ENCODE results near the gene VPS51. TPM values are rescaled to one million over a fixed set of nuclear protein-coding genes. Genes with fewer than 3 reads are reported as not detected.
A peak's percentile ranks its signal among the peaks of the same experiment; 100 is the strongest.

The VPS51 gene
- total and polyA plus RNA-seq, 2 of the 13 experiments (the other 11 are each of a cell fraction or from before 2014, with no cell fraction given): 76.3 to 90.6 TPM

DNA sequence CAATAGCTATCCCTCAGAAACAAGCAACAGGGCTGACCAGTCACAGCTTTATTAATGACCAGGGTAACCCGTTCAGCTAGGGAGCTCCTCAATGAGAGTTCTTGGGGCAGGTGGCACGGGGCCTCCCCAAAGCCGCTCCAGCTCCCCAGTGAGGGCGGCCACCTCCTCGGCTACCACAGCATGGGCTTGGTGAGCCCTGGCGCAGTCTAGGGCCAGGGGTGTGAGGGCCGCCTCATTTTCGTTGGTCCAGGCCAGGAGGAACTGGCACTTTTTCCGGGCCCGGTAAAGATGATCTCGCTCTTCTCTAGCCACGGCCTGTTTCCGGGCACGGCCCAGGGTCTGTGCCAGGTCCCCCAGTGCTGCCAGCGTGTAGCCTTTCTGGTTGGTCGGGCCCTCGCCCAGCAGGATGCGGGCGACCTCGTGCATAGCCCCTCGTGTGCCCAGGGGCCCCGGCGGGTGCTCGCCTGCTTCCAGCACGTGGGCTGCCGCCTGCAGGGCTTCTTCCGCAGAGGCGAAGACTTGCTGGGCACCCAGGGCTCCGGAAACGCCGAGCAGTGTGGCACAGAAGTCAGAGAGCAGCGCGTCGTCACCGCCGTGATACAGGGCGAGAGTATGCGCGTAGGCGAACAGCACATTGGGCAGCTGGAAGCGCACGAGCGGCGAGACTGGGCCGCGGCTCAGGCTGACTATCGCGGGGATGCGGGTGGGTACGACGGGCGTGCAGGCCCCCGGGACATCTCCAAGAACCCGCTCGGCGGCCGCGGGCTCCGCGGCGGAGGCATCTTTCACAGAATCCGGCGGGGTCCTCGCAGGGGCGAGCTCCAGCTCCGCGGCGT, 20.6 kb downstream of the VPS51 start:
- Histone ChIP-seq H3K4me1 (ENCODE audit: insufficient read depth, low read length) (peaks cover 42% of the 10 kb centered on the region), H3K4me2 (ENCODE audit: low read depth, low read length) (peak overlapping the region; percentile 80), H3K79me2 (ENCODE audit: insufficient read depth, low read length) (peaks cover 23% of the 10 kb centered on the region), H4K20me1 (ENCODE audit: insufficient read depth, low read length) (no peaks in the 10 kb centered on the region), H3K36me3 (replicated peaks in 1 of 2; ENCODE audit: control insufficient read depth in 1 of 2, insufficient read depth in 2 of 2, low read length in 2 of 2) (peaks cover 7 to 22% of the 10 kb centered on the region in 2 experiments; a peak in 4 of 5 replicates), H3K27me3 (ENCODE audit: control insufficient read depth in 1 of 2, insufficient read depth in 2 of 2, low read length in 2 of 2) (no peaks in the 10 kb centered on the region; a peak in 1 of 5 replicates), H2AFZ (ENCODE audit: low read length) (no peak overlapping the region), H3K4me3 (replicated peaks in 1 of 3; ENCODE audit: insufficient read depth in 1 of 3, low read depth in 2 of 3, low read length in 3 of 3) (peak overlapping the region; percentile 73 to 88 (median 80)), H3K9me3 (ENCODE audit: low read length) (no peaks in the 10 kb centered on the region), H3K9ac (ENCODE audit: insufficient read depth, low read depth, low read length) (peak overlapping the region; percentile 90), H3K27ac (ENCODE audit: extremely low read length, insufficient read depth, low read length) (peak overlapping the region; percentile 75)
- intact Hi-C loops (cut with micrococcal nuclease; ENCODE audit: unreplicated experiment): loop anchor here (2.0 kb wide), 1 partner anchor 50 kb away; no protein-coding TSS in a partner anchor
- ChIA-PET POLR2A (interaction anchor here (1.0 to 4.1 kb wide), 8 partner anchors 12 to 267 kb away, joined by 3 to 23 read pairs (median 4); partner anchors contain the start of genes GPHA2, SAC3D1, SYVN1 and VPS51), CTCF (ENCODE audit: low intra/inter-chr PET ratio, low total read pairs) (no interaction called here)
- peak; percentile 2 for ATAC-seq
- WGBS (ENCODE audit: low lambda C conversion rate): 48% methylated on average over 23 of the region's 68 CpGs
- DNase-seq (ENCODE audit: low spot score): no peak
- no TSS peak for BruUV-seq (replicated peaks)
- in situ Hi-C loops (cut with HindIII; ENCODE audit: extremely low pct_ligation_motif_present, low pct_unique_long_range_greater_than_20kb): no loop called here
- no peak for FAIRE-seq
- TF ChIP-seq, protein P1, sequence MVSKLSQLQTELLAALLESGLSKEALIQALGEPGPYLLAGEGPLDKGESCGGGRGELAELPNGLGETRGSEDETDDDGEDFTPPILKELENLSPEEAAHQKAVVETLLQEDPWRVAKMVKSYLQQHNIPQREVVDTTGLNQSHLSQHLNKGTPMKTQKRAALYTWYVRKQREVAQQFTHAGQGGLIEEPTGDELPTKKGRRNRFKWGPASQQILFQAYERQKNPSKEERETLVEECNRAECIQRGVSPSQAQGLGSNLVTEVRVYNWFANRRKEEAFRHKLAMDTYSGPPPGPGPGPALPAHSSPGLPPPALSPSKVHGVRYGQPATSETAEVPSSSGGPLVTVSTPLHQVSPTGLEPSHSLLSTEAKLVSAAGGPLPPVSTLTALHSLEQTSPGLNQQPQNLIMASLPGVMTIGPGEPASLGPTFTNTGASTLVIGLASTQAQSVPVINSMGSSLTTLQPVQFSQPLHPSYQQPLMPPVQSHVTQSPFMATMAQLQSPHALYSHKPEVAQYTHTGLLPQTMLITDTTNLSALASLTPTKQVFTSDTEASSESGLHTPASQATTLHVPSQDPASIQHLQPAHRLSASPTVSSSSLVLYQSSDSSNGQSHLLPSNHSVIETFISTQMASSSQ (IDR thresholded peaks at IDR 0.05; ENCODE audit: low read depth): no peak
- TF ChIP-seq, protein P1 (CRISPR knock-in tag; IDR thresholded peaks at IDR 0.05; ENCODE audit: borderline replicate concordance): no peak
- TF ChIP-seq NFATC3 (CRISPR knock-in tag; IDR thresholded peaks at IDR 0.05) (no peak), ZNF224 (CRISPR knock-in tag; IDR thresholded peaks at IDR 0.05) (no peak), POLR2G (IDR thresholded peaks at IDR 0.05; ENCODE audit: low read depth, low read length) (no peak), KDM5A (IDR thresholded peaks at IDR 0.05; ENCODE audit: borderline replicate concordance, low read length) (no peak), SRSF1 (optimal IDR thresholded peaks at IDR 0.05; ENCODE audit: low read depth, low read length) (peak; percentile 4), GATAD2A (CRISPR knock-in tag; IDR thresholded peaks at IDR 0.05) (no peak)
- TF ChIP-seq, protein P2, sequence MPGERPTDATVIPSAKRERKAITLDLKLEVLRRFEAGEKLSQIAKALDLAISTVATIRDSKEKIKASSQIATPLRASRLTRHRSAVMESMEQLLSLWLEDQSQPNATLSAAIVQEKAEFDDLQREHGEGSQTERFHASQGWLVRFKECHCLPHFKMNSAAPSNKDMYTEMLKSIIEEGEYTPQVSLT (CRISPR knock-in tag; IDR thresholded peaks at IDR 0.05; ENCODE audit: borderline replicate concordance, low read depth): no peak
- TF ChIP-seq, protein P3, sequence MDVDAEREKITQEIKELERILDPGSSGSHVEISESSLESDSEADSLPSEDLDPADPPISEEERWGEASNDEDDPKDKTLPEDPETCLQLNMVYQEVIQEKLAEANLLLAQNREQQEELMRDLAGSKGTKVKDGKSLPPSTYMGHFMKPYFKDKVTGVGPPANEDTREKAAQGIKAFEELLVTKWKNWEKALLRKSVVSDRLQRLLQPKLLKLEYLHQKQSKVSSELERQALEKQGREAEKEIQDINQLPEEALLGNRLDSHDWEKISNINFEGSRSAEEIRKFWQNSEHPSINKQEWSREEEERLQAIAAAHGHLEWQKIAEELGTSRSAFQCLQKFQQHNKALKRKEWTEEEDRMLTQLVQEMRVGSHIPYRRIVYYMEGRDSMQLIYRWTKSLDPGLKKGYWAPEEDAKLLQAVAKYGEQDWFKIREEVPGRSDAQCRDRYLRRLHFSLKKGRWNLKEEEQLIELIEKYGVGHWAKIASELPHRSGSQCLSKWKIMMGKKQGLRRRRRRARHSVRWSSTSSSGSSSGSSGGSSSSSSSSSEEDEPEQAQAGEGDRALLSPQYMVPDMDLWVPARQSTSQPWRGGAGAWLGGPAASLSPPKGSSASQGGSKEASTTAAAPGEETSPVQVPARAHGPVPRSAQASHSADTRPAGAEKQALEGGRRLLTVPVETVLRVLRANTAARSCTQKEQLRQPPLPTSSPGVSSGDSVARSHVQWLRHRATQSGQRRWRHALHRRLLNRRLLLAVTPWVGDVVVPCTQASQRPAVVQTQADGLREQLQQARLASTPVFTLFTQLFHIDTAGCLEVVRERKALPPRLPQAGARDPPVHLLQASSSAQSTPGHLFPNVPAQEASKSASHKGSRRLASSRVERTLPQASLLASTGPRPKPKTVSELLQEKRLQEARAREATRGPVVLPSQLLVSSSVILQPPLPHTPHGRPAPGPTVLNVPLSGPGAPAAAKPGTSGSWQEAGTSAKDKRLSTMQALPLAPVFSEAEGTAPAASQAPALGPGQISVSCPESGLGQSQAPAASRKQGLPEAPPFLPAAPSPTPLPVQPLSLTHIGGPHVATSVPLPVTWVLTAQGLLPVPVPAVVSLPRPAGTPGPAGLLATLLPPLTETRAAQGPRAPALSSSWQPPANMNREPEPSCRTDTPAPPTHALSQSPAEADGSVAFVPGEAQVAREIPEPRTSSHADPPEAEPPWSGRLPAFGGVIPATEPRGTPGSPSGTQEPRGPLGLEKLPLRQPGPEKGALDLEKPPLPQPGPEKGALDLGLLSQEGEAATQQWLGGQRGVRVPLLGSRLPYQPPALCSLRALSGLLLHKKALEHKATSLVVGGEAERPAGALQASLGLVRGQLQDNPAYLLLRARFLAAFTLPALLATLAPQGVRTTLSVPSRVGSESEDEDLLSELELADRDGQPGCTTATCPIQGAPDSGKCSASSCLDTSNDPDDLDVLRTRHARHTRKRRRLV (CRISPR knock-in tag; IDR thresholded peaks at IDR 0.05): no peak
